NCI-H1105 treated with DMSO at 0.1 percent for 48 hours (cell line): Measurements from ENCODE around the gene COL12A1.
A peak's percentile ranks its signal among the peaks of the same experiment; 100 is the strongest.
"Not testable (repeated sequence)": the region's sequence is repeated elsewhere in the genome, so short reads cannot be mapped to it uniquely, and the experiment has no call there.

Experiments
- DNase-seq: peaks from one replicate; lab custom pipeline; 2025; lab: John Stamatoyannopoulos, UW

The COL12A1 gene

DNA sequence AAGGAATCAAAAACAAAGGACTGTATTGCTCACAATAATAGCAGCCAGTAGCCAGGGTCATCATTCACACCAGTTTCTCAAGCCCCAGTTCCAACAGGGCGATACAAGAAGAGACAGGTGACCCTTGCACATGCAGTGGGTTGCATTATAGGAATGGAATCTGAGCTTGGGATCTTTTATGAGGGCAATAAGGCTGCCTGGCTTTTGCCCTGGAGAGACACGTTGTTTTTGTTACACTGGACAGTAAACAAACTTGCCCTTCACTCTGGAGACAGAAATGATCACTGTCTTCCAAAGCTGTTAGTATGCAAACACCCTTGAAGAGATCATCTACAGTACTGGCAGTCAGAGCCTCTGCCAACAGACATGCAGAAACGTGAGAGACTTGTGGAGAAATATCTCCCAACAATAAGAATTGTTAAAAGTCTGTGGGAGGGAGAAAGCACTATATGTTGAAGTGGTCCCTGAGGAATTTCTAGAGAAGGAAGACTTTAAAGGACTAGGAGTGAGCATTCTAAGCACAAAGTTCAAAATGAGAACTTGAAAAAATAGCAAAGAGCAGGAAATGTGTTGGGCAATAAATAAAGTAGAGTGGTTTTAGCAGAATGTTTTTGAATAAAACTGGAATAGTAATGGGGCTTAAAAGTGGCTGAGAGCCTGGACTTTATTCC lies 6.2 kb upstream of the COL12A1 start:
- no peak for DNase-seq

DNA sequence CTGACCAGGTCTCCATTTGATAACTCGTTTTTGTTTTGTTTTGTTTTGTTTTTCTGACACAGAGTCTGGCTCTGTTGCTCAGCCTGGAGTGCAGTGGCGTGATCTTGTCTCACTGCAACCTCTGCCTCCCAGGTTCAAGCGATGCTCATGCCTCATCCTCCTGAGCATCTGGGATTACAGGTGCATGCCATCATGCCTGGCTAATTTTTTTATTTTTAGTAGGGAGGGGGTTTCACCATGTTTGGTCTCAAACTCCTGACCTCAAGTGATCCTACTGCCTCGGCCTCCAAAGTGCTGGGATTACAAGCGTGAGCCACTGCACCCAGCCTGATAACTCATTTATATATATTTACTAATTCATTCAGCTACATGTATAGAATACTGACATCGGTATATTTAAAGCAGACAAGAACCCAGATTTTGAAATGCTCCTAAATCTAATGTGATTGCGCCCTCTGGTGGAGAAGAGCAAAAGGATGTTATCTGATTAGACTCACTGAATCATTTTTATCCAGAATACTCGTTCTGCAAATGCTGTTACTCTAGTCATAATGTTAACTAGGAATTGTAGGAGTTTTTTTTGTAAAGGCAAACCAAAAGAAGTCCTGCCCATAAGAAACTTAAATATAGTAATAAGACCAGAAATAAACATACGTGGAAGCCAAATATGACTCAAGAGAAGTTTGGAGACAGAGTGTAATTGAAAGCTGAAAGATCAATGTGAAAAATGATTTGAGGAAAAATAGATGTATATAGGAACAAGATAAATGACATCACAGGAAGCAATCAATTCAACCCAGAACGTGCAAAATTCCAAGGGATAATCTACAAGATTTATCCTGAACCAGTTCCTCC lies 5.3 kb upstream of the COL12A1 start:
- DNase-seq = peak; percentile 65

DNA sequence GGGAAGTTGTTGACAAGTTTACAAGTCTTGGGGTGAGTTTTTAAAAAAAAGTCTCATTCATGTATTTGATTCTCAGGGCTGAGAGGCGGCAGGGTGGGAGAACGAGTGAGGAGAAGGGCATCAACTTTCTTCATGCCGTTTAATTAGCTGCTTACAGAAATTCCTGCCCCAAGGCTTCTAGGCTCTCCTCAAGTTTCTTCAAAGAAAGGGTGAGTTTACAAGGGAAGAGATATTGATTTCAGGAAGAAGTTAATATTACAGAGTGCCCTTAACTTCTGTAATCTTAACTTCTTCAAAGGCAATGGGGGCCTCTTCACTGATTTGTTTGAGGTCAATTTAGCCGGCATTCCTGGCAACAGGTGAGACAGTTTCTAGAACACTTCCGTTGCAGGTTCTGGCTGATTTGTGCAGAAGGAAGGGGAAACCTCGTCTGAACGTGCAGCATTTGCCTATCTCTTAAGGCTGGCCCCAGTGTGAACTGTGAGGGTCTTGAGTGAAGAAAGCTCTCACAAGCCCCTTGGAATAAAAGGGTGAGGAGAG lies 3.4 kb upstream of the COL12A1 start:
- no peak for DNase-seq

DNA sequence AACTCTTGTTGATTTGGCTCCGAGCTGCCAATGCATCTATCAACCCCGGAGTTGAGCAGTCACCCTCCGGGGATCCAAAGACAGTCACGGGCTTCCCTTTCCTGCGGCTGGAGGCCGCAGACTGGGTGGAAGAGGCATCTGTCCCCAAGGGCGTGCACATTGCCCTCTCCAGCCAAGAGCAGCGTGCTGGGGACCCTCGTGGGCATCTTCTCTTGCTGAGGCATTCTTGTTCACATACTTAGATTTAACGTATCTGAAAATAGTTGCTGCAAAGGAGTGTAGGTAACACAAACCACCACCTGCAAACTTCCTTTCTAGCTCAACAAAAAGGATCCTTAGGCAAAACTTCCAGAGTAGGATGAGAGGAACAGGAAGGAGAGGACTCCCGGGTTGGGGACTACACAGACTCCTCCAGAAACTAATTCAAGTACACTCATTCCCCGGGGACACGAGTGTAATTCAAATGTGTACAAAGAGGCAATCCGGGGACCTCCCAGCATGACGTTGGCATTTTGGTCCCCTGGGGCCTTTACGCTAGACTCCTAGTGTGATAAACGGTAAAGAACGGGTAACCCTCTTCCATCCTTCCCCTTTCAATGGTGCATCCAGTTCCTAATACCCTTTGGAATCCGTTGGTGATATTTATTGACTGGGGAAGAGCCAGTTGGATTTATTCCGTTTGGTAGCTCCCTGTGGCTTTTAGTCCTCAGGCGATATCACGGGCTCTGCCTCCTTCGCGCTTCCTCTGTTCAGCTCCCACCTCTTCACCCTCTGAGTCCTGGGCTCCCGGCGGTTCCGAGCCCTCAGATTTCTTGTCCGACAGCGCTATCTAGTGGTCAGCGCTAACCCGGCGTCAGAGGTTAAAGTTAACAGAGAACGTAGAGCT lies 2.7 kb upstream of the COL12A1 start:
- DNase-seq = peak; percentile 73

DNA sequence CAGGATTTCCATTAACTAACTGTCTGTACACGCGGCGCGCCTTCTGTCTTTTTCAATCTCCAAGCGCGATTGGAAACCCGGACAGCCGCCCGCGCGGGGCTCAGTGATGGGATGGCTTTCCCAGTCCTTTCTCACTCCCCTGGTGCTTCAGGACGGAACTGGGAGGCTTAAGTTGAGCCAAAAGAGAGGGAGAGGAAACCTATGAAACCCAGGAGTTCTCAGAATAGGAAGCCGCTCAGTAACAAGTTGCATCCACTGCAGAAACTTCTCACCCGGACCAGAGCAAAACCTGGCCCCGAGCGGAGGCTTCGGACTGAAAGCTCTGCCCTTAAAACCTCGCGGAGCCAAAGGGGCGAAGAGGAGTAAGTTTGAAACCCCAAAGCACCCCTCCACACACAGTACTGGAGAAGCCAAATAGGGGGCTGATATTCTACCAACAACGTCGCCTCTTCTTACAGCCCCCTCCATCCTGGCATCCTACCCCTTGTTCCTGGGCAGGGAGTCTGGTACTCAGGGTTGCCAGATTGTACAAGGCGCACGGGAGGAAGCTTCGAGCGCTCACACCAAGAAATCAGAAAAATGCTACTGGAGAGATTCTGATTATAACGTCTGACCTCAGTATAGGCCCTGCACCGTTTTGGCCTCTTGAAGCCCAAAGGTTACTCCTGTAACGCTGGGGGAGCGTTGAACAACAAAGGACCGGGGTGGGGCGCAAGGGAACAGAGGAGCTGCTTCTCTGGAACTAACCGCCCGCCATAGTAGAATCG lies 906 bp upstream of the COL12A1 start:
- DNase-seq = no peak

DNA sequence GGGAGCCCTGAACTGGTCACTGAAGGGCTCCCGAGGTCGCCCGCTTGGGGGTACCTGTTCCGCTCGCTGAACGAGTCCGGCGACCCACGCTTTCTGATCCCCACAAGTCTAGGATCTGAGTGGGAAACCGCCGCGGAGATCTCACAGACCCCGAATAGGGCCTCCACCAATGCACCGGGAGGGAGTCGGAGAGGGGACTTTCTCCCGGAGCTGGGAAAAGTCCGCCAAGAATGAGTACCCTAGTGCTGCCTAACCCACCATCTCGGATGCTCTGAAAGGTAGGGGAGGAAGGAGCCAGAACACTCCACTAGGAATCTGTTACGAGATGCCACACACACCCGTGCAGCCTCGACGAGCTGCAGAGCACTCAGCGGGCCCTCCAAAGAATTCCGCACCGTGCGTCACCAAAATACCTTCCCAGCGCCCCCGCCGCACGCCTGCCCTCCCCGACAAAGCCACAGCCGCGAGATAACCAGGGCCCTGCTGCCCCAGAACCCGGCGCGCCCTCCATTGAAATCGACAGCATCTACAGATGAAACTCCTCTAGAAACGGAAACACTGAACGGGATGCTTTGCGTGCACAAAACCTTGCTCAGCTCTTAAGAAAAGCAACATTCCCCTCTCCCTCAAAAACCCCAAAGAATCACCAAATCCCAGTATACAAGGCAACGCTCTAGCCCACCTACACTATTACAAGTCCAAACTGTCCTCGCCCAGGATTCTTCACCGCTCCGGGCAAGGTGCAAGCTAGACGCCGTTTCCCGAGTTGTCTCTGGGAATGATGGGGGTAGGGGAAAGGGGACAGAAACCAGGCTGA lies 686 bp downstream of the COL12A1 start:
- no peak for DNase-seq

DNA sequence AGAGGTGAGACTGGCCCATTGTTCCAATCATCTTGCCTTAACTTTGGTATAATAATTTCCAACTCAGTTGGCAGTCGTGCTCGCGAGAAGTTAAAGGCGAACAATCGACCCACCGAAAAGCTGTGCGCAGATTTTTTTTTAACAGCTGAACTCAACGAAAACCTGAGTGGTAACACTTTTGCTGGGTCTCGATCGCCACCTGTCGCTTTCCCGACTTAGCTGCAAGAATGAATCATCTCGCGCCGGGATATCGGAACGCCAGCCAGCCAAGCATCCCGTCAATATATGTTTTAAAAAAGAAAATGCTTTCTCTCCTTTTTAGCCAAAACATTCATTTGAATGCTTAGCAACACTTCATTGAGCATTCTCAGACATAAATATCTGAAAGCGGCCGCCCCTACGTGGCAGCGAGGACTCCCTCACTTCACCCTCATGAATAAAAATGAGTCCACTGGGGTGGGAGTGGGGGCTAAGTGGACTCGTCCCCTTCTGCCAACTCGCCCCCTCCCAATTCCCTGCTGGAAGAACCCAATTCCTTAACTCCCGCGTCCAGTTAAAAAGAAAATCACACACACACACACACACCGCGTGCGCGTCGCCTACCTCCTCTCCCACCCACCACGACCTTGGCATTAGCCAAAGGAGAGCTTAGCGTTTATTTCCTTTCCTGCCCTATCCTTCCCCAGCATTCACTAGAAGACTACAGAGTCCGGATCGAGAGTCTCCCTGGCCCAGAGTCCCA lies 1.5 kb downstream of the COL12A1 start:
- DNase-seq = peak; percentile 62

DNA sequence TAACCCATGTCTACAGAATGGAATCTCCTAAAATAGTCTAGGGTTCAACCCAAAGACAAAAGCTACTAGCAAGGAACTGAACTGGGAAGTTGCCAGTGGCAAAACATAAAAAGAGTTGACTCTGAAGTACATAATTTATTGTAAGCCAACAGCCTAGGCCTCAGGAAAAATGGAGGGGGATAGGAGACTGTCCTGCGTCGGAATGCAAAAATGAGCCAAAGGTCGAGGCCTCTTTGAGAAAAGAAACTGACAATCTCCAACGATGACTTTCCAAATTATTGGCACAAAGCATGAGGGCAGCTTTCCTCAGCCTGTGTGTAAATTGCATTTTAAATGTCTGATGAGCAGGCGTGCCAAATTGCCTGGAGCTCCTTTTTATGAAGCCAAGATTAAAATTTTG lies 2.1 kb downstream of the COL12A1 start:
- no peak for DNase-seq

DNA sequence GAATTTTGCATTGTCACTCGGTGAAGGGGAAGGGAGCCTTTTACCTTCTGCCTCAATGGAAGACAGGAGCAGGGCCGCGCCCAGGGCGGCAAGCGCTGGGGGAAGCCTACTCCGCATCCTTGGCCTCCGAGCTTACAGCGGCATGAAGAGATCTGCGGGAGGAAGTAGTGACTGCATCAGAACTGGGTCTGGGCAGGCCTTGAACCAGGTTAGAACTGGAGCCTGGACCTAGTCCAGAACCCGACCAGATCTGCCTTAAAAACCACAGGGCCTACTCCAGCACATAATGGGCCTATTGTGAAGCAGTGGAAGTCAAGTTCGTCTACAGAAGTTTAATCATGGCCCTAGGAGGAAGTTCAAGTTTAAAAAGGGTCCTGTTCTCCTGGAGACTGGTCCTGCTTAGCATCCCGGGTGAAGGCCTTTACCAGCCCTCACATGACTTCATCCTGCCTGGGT lies 3.1 kb downstream of the COL12A1 start:
- no peak for DNase-seq

DNA sequence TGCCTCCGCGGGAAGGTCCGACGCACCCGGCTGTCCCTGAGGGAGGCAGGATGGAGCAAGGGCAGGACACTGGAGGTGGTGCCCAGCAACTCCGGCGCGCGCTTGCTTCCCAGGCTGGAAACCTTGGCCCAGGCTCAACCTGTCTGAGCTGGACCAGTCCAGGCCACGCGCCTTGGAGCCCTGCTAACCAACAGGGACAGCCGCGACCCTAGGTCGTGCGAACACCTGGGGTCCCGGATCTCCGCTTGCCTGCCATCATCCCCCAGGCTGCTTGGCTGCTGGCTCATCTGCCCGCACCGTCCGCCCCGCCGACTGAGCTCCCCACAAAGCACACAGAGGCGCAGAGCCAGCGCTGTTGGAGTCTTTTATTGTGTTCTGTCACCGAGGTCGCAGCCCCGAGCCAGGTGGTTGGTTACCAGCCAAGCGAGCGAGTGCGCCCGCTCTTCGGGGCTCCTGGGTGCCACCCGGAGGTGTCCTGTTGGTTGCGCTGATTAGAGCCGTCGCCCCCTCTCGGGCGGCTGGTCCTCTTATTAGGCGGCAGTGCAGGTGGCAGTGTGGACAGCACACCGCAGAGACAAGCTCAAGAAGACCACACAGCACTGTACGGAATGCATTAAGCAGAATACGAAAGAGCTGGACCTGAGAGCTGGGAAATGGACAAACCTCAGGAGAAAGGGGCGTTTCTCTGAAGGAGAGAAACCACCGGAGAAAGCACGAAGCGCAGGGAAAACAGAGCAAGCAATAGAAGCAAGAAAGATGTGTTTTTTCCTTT lies 3.8 kb downstream of the COL12A1 start:
- peak; percentile 54 for DNase-seq

DNA sequence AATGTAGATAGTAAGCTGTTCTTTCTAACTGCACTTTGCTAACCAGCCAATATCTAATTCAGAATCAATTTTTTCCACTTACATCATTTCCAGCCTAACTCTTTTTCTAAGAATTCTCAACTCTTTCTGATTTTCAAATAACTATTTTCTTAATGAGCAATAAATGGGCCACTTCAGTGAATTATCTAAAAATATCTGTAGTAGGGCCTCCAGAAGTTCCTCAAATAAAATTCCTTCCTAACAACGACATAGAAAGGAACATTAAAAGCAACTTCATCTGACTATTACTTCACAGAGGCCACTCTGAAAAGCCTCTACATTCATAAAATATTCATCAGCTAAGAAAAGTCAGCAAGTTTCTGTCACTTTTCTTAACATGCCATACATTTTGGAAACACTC lies 4.8 kb downstream of the COL12A1 start:
- no peak for DNase-seq

DNA sequence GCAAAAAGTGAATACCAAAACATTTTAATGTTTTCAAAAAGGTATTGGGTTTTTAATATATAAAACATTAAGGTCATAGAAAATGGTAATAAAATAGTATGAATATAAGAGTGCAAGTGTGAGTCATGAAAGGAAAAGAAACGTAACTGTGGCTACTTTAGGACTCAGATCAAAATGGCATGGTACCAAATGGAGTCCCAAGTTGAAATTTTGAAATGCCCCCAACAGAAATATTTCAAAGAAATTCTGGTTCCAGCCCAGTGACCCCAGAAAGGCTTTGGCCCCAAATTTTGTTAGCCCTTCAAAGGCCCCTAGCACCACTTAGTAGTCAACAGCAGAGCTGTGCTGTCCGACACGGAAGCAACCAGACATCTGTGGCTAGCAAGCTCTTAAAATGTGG lies 6.0 kb downstream of the COL12A1 start:
- DNase-seq = no peak

DNA sequence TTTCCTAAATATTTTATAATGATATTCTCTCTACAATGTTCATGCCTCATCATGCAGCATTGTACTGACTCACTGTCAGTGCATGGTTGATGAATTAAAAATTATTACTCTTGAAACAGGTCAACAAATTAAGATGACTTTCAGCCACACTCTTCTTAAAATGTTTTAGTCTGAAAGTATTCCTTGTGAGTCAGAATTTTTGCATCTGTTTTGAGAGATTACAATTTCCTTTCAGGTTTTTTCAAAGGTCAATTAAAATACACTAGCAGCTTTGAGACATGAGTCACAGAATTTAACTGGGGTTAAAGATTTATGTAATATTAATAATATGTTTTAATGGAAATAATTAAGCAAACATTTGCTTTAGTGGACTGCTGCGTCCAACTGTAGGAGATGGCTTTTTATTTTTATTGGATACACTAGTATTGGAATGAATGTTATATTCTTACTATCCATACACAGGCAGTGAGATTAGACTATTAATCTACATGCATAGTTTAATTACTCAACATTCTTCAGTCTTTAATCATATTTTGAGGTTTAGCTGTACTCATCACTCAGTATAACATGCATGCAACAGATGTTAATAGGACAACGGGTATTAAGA lies 9.7 kb downstream of the COL12A1 start:
- DNase-seq = no peak

DNA sequence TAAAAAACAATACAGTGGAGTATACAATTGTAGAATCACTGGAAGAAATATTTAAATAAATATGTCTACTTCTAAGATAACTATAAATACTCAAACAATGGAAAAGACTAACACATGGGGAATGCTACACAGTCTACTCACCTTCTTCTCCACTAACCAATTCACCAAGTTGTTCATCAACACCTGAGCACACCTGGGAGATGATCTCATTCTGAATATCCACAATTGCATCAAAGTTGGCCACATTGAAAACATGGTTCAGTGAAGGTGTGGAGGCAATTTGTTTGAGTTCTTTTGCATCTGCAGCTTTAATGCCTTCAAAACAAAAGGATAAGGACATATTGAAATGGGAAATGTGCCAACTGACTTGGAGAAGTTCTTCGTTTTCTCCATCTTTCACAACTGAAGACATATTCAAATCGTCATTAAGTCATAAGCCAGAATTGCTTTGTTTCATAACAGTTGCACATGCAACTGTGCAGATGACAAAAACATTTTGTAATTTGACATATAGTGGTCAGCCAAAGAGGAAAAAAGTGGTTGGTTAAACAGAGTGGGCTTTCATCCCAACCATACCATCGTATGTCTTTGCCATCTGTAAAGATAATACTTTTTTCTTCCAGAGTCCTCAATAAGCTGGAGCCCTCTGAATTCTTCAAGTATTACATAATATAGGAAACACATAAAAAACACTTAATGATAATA lies 17.5 kb downstream of the COL12A1 start:
- DNase-seq = no peak

DNA sequence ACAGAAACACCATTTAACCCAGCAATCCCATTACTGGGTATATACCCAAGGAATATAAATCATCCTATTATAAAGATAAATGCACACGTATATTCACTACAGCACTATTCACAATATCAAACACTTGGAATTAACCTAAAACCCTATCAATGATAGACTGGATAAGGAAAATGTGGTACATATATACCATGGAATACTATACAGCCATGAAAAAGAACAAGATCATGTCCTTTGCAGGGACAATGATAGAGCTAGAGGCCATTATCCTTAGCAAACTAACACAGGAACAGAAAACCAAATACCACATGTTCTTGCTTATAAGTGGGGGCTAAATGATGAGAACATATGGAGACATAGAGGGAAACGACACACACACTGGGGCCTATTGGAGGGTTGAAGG lies 19.3 kb downstream of the COL12A1 start:
- DNase-seq = not testable (repeated sequence)

DNA sequence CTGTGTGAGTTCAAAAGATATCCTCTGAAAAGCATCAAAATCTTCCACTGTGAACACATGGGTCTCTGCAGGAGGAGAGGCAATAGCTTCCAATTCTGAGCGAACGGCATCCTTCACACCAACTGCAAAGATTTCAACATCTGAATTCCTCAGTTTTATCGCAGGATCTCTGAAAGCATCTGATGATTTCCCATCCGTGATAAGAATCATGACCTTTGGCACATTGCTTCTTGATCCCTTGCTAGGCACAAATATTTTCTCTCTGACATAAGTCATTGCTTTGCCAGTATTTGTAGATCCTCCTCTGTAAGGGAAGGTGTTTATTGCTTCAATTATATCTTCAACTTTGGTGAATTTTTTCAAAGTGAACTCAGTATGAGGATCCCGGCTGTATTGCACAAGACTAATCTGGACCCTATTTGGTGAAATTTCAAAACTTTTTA lies 22.7 kb downstream of the COL12A1 start:
- DNase-seq = no peak

DNA sequence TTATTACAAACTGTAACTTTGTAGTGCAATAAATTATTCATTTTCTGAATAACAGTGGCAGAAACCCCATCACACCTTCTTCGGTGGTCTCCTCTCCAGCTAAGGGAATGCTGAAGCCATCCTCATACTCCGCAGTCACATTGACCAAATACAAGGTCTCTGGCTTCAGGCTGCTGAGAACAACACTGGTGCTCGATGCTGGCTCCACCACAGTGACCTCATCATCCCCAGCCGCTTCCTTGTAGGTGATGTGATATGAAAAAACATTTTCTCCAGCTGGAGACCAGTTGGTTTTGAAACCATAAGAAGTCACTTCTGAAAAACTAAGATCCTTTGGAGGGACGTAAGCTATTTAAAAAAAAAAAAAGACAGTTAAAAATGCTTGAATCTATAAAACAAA lies 25.0 kb downstream of the COL12A1 start:
- no peak for DNase-seq

DNA sequence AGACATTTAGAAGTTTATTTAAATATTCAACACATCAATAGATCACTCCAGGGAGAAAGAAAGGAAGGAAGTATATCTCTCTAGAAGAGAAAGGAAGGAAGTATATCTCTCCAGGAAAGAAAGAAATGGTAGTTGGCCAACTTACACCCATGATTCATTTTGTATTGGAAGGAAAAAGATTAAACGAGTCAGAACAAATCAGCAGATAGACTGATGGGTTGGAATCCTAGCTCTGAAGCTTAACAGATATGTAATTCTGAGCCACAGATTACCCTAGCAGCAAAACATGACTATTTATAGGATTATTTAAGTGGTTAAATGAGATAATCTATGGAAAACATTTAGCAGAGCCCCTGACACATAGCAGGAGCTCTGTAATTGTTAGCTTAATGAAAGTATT lies 27.1 kb downstream of the COL12A1 start:
- DNase-seq = no peak
